Mesenchymal stem cell (in vitro differentiated cells and primary cell): Measurements from ENCODE around the gene PRDX5.

Source experiments
- DNase-seq: peaks from one replicate; pipeline ENCODE4 v3.0.0-alpha.2; 2013
- H2AFZ ChIP-seq: one replicate; pipeline ENCODE4 v1.6.1; 2013; ENCODE audit warnings: low read depth, mild to moderate bottlenecking, control low read depth, inconsistent platforms, low read length, moderate library complexity
- H2AK5ac ChIP-seq: 2 replicates; pipeline ENCODE4 v1.6.1; 2013; ENCODE audit warnings: low read length, moderate library complexity, mild to moderate bottlenecking, inconsistent platforms; ENCODE audit not compliant: severe bottlenecking
- H2BK120ac ChIP-seq: one replicate; pipeline ENCODE4 v1.6.1; 2013; ENCODE audit warnings: low read depth, mild to moderate bottlenecking, inconsistent platforms, low read length, moderate library complexity
- H2BK12ac ChIP-seq, 2 experiments: one replicate each; pipeline ENCODE4 v1.6.1; 2013; ENCODE audit warnings: inconsistent platforms in 2 of 2, low read length in 2 of 2, mild to moderate bottlenecking in 2 of 2, moderate library complexity in 2 of 2, control low read depth in 1 of 2
- H2BK15ac ChIP-seq: one replicate; pipeline ENCODE4 v1.6.1; 2013; ENCODE audit warnings: mild to moderate bottlenecking, low read depth, inconsistent platforms; ENCODE audit not compliant: poor library complexity, severe bottlenecking
- H2BK5ac ChIP-seq: 2 replicates; pipeline ENCODE4 v1.6.1; 2013; ENCODE audit warnings: low read depth, mild to moderate bottlenecking, low read length, control low read depth, inconsistent platforms; ENCODE audit not compliant: poor library complexity, severe bottlenecking
- H3K14ac ChIP-seq, 2 experiments: one replicate each; pipeline ENCODE4 v1.6.1; 2013; ENCODE audit warnings: inconsistent platforms in 2 of 2, low read length in 2 of 2, control low read depth in 1 of 2, mild to moderate bottlenecking in 1 of 2, moderate library complexity in 1 of 2
- H3K18ac ChIP-seq, 2 experiments: one replicate each; pipeline ENCODE4 v1.6.1; 2013; ENCODE audit warnings: inconsistent platforms in 2 of 2, low read length in 2 of 2, control low read depth in 1 of 2, low read depth in 1 of 2, mild to moderate bottlenecking in 1 of 2
- H3K23ac ChIP-seq, 2 experiments: one replicate each; pipeline ENCODE4 v1.6.1; 2013; ENCODE audit warnings: inconsistent platforms in 2 of 2, low read length in 2 of 2, mild to moderate bottlenecking in 2 of 2, moderate library complexity in 2 of 2, control low read depth in 1 of 2
- H3K27ac ChIP-seq: 2 replicates; pipeline ENCODE4 v1.5.1; 2013; ENCODE audit warnings: mild to moderate bottlenecking, moderate library complexity, low read length, control low read depth, inconsistent platforms; ENCODE audit not compliant: poor library complexity, severe bottlenecking
- H3K27me3 ChIP-seq, 2 experiments: 2 replicates each; pipeline versions ENCODE4 v1.6.1 to v1.7.0; 2013; ENCODE audit warnings: low read length in 2 of 2, mild to moderate bottlenecking in 2 of 2, moderate library complexity in 2 of 2, control low read depth in 1 of 2, inconsistent platforms in 1 of 2; ENCODE audit not compliant: control insufficient read depth in 1 of 2, insufficient read depth in 1 of 2
- H3K36me3 ChIP-seq, 2 experiments: 2 replicates each; pipeline versions ENCODE4 v1.6.1 to v1.7.0; 2013; ENCODE audit warnings: low read length in 2 of 2, control low read depth in 1 of 2, inconsistent platforms in 1 of 2, low read depth in 1 of 2, mild to moderate bottlenecking in 1 of 2; ENCODE audit not compliant: insufficient read depth in 2 of 2, control insufficient read depth in 1 of 2
- H3K4ac ChIP-seq, 2 experiments: one replicate each; pipeline ENCODE4 v1.6.1; 2013; ENCODE audit warnings: inconsistent platforms in 2 of 2, low read length in 2 of 2, mild to moderate bottlenecking in 2 of 2, moderate library complexity in 2 of 2, control low read depth in 1 of 2, low read depth in 1 of 2
- H3K4me1 ChIP-seq: 2 replicates; pipeline ENCODE4 v1.6.1; 2013; ENCODE audit warnings: low read depth, low read length, control low read depth; ENCODE audit not compliant: control insufficient read depth, insufficient read depth
- H3K4me2 ChIP-seq: 2 replicates; pipeline ENCODE4 v1.6.1; 2013; ENCODE audit warnings: low read length, mild to moderate bottlenecking, inconsistent platforms; ENCODE audit not compliant: poor library complexity, severe bottlenecking
- H3K4me3 ChIP-seq, 2 experiments: 2 replicates each; pipeline versions ENCODE4 v1.5.1 to v1.7.0; 2013; ENCODE audit warnings: low read length in 2 of 2, mild to moderate bottlenecking in 2 of 2, control low read depth in 1 of 2, low read depth in 1 of 2; ENCODE audit not compliant: insufficient read depth in 1 of 2
- H3K79me1 ChIP-seq: replicated peaks from 2 replicates; pipeline ENCODE4 v1.6.1; 2013; ENCODE audit warnings: mild to moderate bottlenecking, control low read depth, low read length, inconsistent platforms; ENCODE audit not compliant: poor library complexity, severe bottlenecking
- H3K9ac ChIP-seq: 2 replicates; pipeline ENCODE4 v1.7.0; 2013; ENCODE audit warnings: mild to moderate bottlenecking, low read length, moderate library complexity
- H3K9me3 ChIP-seq: 2 replicates; pipeline ENCODE4 v1.7.0; 2013; ENCODE audit warnings: mild to moderate bottlenecking, low read length; ENCODE audit not compliant: control insufficient read depth
- H4K8ac ChIP-seq: one replicate; pipeline ENCODE4 v1.6.1; 2013; ENCODE audit warnings: inconsistent platforms, mild to moderate bottlenecking, low read length, moderate library complexity
- H4K91ac ChIP-seq: one replicate; pipeline ENCODE4 v1.6.1; 2013; ENCODE audit warnings: mild to moderate bottlenecking, low read length, inconsistent platforms
- WGBS: methylation state at CpG from one replicate; pipeline ENCODE4 v1.1.7; 2013; ENCODE audit warnings: mixed read lengths; 5-methylcytosine and 5-hydroxymethylcytosine counted together

Gene PRDX5

GRCh38 chr11:64357446-64357845, 39.5 kb downstream of the PRDX5 start:
- no peak overlapping the region for H2AFZ ChIP-seq
- peak overlapping the region; percentile 50 to 59 for H2BK12ac ChIP-seq
- no peak overlapping the region for H2BK5ac ChIP-seq
- H4K8ac ChIP-seq, result peak overlapping the region; percentile 52
- H3K36me3 ChIP-seq, result peaks cover 22 to 27% of the 10 kb centered on the region in 2 experiments
- H4K91ac ChIP-seq, result peak overlapping the region; percentile 81
- peaks cover 52% of the 10 kb centered on the region for H3K4me1 ChIP-seq
- peak overlapping the region; percentile 58 to 86 for H3K18ac ChIP-seq
- H3K14ac ChIP-seq, result peak overlapping the region in 1 of 2 experiments; percentile 53
- H3K9ac ChIP-seq, result no peak overlapping the region
- DNase-seq, result no peak
- peak overlapping the region; percentile 68 for H2BK120ac ChIP-seq
- no peak overlapping the region for H3K4me2 ChIP-seq
- H3K27ac ChIP-seq, result no peak overlapping the region
- peaks cover 35% of the 10 kb centered on the region for H3K79me1 ChIP-seq
- no peak overlapping the region for H3K4me3 ChIP-seq
- H3K23ac ChIP-seq, result peak overlapping the region in 1 of 2 experiments; percentile 34
- H3K4ac ChIP-seq, result peak overlapping the region; percentile 73 to 94
- peak overlapping the region; percentile 77 for H2BK15ac ChIP-seq
- H2AK5ac ChIP-seq, result peak overlapping the region; percentile 60
- H3K9me3 ChIP-seq, result no peaks in the 10 kb centered on the region
- peaks cover 0 to 4% of the 10 kb centered on the region in 2 experiments for H3K27me3 ChIP-seq
- WGBS, result 85% methylated on average over 4 of the region's 6 CpGs

- WGBS, result 57% methylated on average over 13 of the region's 13 CpGs
- Histone ChIP-seq H3K36me3 (peaks cover 28 to 33% of the 10 kb centered on the region in 2 experiments), H2BK12ac (peak overlapping the region; percentile 29 to 87), H3K79me1 (peaks cover 35% of the 10 kb centered on the region), H2AFZ (no peak overlapping the region), H3K18ac (peak overlapping the region; percentile 67 to 86), H3K4me1 (peaks cover 50% of the 10 kb centered on the region), H2AK5ac (peak overlapping the region; percentile 69), H3K9me3 (no peaks in the 10 kb centered on the region), H4K8ac (peak overlapping the region; percentile 87), H3K23ac (peak overlapping the region in 1 of 2 experiments; percentile 78), H3K14ac (peak overlapping the region in 1 of 2 experiments; percentile 76), H3K9ac (peak overlapping the region; percentile 95), H3K27me3 (peaks cover 0 to 4% of the 10 kb centered on the region in 2 experiments), H3K4me2 (peak overlapping the region; percentile 66), H3K27ac (peak overlapping the region; percentile 33), H3K4me3 (peak overlapping the region in 1 of 2 experiments; percentile 99), H2BK15ac (peak overlapping the region; percentile 97), H2BK5ac (no peak overlapping the region), H3K4ac (peak overlapping the region; percentile 54 to 94), H2BK120ac (peak overlapping the region; percentile 50), H4K91ac (peak overlapping the region; percentile 93)
- DNase-seq, result peak; percentile 18
These were observed 40.1 kb downstream of the PRDX5 start for GRCh38 chr11:64357904-64358535.

GRCh38 chr11:64358536-64358906, 40.6 kb downstream of the PRDX5 start:
- peaks cover 33 to 38% of the 10 kb centered on the region in 2 experiments for H3K36me3 ChIP-seq
- WGBS, result 20% methylated on average over 7 of the region's 7 CpGs
- H3K4me3 ChIP-seq, result peak overlapping the region; percentile 5 to 99
- H3K9ac ChIP-seq, result peak overlapping the region; percentile 95
- peak overlapping the region; percentile 93 for H4K91ac ChIP-seq
- peaks cover 48% of the 10 kb centered on the region for H3K4me1 ChIP-seq
- H3K27me3 ChIP-seq, result peaks cover 0 to 3% of the 10 kb centered on the region in 2 experiments
- H3K14ac ChIP-seq, result peak overlapping the region in 1 of 2 experiments; percentile 76
- peak overlapping the region; percentile 39 for H2BK5ac ChIP-seq
- no peaks in the 10 kb centered on the region for H3K9me3 ChIP-seq
- peak overlapping the region; percentile 87 for H4K8ac ChIP-seq
- peak overlapping the region; percentile 50 for H2BK120ac ChIP-seq
- H2AK5ac ChIP-seq, result peak overlapping the region; percentile 69
- H3K27ac ChIP-seq, result peak overlapping the region; percentile 33
- no peak overlapping the region for H2AFZ ChIP-seq
- peak overlapping the region; percentile 66 for H3K4me2 ChIP-seq
- H3K18ac ChIP-seq, result peak overlapping the region; percentile 67 to 73
- peak overlapping the region; percentile 29 to 87 for H2BK12ac ChIP-seq
- H3K4ac ChIP-seq, result peak overlapping the region; percentile 54 to 94
- peak overlapping the region; percentile 97 for H2BK15ac ChIP-seq
- H3K79me1 ChIP-seq, result peaks cover 35% of the 10 kb centered on the region
- DNase-seq, result no peak
- no peak overlapping the region for H3K23ac ChIP-seq

- Histone ChIP-seq H2BK120ac (peak within 1 kb of the TSS; percentile 83), H3K36me3 (peaks cover 37 to 40% of the 10 kb centered on the region in 2 experiments), H3K4me1 (peaks cover 48% of the 10 kb centered on the region), H3K4ac (peak within 1 kb of the TSS; percentile 97 to 98), H3K4me2 (peak within 1 kb of the TSS; percentile 85), H2AFZ (peak within 1 kb of the TSS; percentile 56), H3K4me3 (peak within 1 kb of the TSS; percentile 84 to 99), H4K91ac (peak within 1 kb of the TSS; percentile 99), H3K9ac (peak within 1 kb of the TSS; percentile 95), H2AK5ac (peak within 1 kb of the TSS; percentile 69), H4K8ac (peak within 1 kb of the TSS; percentile 91), H3K9me3 (no peaks in the 10 kb centered on the region), H3K18ac (peak within 1 kb of the TSS; percentile 96 to 100), H3K79me1 (peaks cover 36% of the 10 kb centered on the region), H3K27me3 (no peaks in the 10 kb centered on the region), H2BK15ac (peak within 1 kb of the TSS; percentile 97), H3K14ac (peak within 1 kb of the TSS in 1 of 2 experiments; percentile 98), H3K23ac (peak within 1 kb of the TSS in 1 of 2 experiments; percentile 78), H3K27ac (peak within 1 kb of the TSS; percentile 33), H2BK12ac (peak within 1 kb of the TSS; percentile 62 to 91), H2BK5ac (peak within 1 kb of the TSS; percentile 39)
- peak; percentile 72 for DNase-seq
- 1% methylated on average over 54 of the region's 70 CpGs for WGBS
These were observed 41.2 kb downstream of the PRDX5 start, which contains the start of gene RPS6KA4 for GRCh38 chr11:64358907-64359711. TSS of gene RPS6KA4 (plus strand) at chr11:64359162. CDS start at chr11:64359236, 74 bp downstream.
